Neuronal stem cell (in vitro differentiated cells): ENCODE measurements around the gene AIF1L.

Experiments
- DNase-seq: peaks from one replicate; pipeline ENCODE4 v3.0.0-alpha.2; 2013; ENCODE audit warnings: low spot score
- H2AFZ ChIP-seq: one replicate; pipeline ENCODE4 v1.6.1; 2013; ENCODE audit warnings: mild to moderate bottlenecking, low read length, inconsistent platforms
- H2AK5ac ChIP-seq: 2 replicates; pipeline ENCODE4 v1.6.1; 2013; ENCODE audit warnings: low read depth, mild to moderate bottlenecking, inconsistent platforms, low read length, moderate library complexity, mixed read lengths
- H2BK120ac ChIP-seq: 2 replicates; pipeline ENCODE4 v1.6.1; 2013; ENCODE audit warnings: low read depth, mild to moderate bottlenecking, inconsistent platforms, low read length, moderate library complexity, mixed read lengths
- H2BK12ac ChIP-seq: one replicate; pipeline ENCODE4 v1.6.1; 2013; ENCODE audit warnings: low read length, inconsistent platforms
- H2BK15ac ChIP-seq: 2 replicates; pipeline ENCODE4 v1.6.1; 2013; ENCODE audit warnings: mild to moderate bottlenecking, low read length, inconsistent platforms, mixed read lengths
- H2BK5ac ChIP-seq: one replicate; pipeline ENCODE4 v1.6.1; 2013; ENCODE audit warnings: inconsistent platforms, mild to moderate bottlenecking, low read length, moderate library complexity
- H3K14ac ChIP-seq: one replicate; pipeline ENCODE4 v1.6.1; 2013; ENCODE audit warnings: low read length, inconsistent platforms
- H3K18ac ChIP-seq: 2 replicates; pipeline ENCODE4 v1.6.1; 2013; ENCODE audit warnings: low read length, inconsistent platforms
- H3K23ac ChIP-seq: 2 replicates; pipeline ENCODE4 v1.6.1; 2013; ENCODE audit warnings: low read depth, mild to moderate bottlenecking, mixed read lengths, low read length, inconsistent platforms; ENCODE audit not compliant: poor library complexity
- H3K27ac ChIP-seq: replicated peaks from 3 replicates; pipeline ENCODE4 v1.5.1; 2013; ENCODE audit warnings: low read length, inconsistent platforms
- H3K27me3 ChIP-seq, 3 experiments: 2 replicates each; pipeline ENCODE4 v1.6.1; 2013; ENCODE audit warnings: low read length in 3 of 3, mild to moderate bottlenecking in 2 of 3, inconsistent platforms in 1 of 3, low read depth in 1 of 3, mixed read lengths in 1 of 3, moderate library complexity in 1 of 3; ENCODE audit not compliant: control insufficient read depth in 3 of 3, insufficient read depth in 3 of 3
- H3K36me3 ChIP-seq, 2 donors: replicated peaks in 1 of 2; 2 replicates each; pipeline ENCODE4 v1.6.1; 2013; ENCODE audit warnings: low read length in 2 of 2; ENCODE audit not compliant: control insufficient read depth in 2 of 2, insufficient read depth in 2 of 2
- H3K4ac ChIP-seq: 2 replicates; pipeline ENCODE4 v1.6.1; 2013; ENCODE audit warnings: inconsistent platforms, mild to moderate bottlenecking, low read length, moderate library complexity
- H3K4me1 ChIP-seq, 2 donors: 1 replicate in 1 of 2; 2 replicates in 1 of 2; pipeline ENCODE4 v1.6.1; 2013; ENCODE audit warnings: low read length in 2 of 2, low read depth in 1 of 2; ENCODE audit not compliant: control insufficient read depth in 2 of 2, insufficient read depth in 1 of 2
- H3K4me2 ChIP-seq: one replicate; pipeline ENCODE4 v1.6.1; 2013; ENCODE audit warnings: mild to moderate bottlenecking, low read length, inconsistent platforms; ENCODE audit not compliant: insufficient read depth, poor library complexity, severe bottlenecking
- H3K4me3 ChIP-seq, 2 donors: 2 replicates each; pipeline ENCODE4 v1.5.1; 2013; ENCODE audit warnings: low read length in 2 of 2, mild to moderate bottlenecking in 2 of 2, inconsistent platforms in 1 of 2, moderate library complexity in 1 of 2
- H3K79me1 ChIP-seq: one replicate; pipeline ENCODE4 v1.6.1; 2013; ENCODE audit warnings: low read depth, mild to moderate bottlenecking, inconsistent platforms, low read length, moderate library complexity
- H3K9ac ChIP-seq: one replicate; pipeline ENCODE4 v1.6.1; 2013; ENCODE audit warnings: mild to moderate bottlenecking, low read depth, low read length, inconsistent platforms; ENCODE audit not compliant: poor library complexity
- H3K9me3 ChIP-seq, 2 donors: replicated peaks in 1 of 2; 2 replicates each; pipeline versions ENCODE3 to v1.6.1; 2013; ENCODE audit warnings: low read length in 2 of 2, mild to moderate bottlenecking in 2 of 2, inconsistent platforms in 1 of 2, low read depth in 1 of 2, mixed read lengths in 1 of 2, moderate library complexity in 1 of 2; ENCODE audit not compliant: control insufficient read depth in 2 of 2, insufficient read depth in 1 of 2
- H4K8ac ChIP-seq: one replicate; pipeline ENCODE4 v1.6.1; 2013; ENCODE audit warnings: low read depth, mild to moderate bottlenecking, inconsistent platforms, low read length, moderate library complexity
- H4K91ac ChIP-seq: one replicate; pipeline ENCODE4 v1.6.1; 2013; ENCODE audit warnings: low read length, low read depth, mild to moderate bottlenecking, inconsistent platforms; ENCODE audit not compliant: poor library complexity
- WGBS, 2 donors: extraction: QIAGEN DNeasy Blood & Tissue Kit; methylation state at CpG; one replicate each; pipeline ENCODE4 v1.1.7; 2013; ENCODE audit warnings: missing lambda C conversion rate in 2 of 2, mixed read lengths in 1 of 2; ENCODE audit not compliant: insufficient read length in 2 of 2, insufficient replicate concordance in 1 of 2; ENCODE audit errors: extremely low coverage in 2 of 2; 5-methylcytosine and 5-hydroxymethylcytosine counted together

The AIF1L gene

DNA sequence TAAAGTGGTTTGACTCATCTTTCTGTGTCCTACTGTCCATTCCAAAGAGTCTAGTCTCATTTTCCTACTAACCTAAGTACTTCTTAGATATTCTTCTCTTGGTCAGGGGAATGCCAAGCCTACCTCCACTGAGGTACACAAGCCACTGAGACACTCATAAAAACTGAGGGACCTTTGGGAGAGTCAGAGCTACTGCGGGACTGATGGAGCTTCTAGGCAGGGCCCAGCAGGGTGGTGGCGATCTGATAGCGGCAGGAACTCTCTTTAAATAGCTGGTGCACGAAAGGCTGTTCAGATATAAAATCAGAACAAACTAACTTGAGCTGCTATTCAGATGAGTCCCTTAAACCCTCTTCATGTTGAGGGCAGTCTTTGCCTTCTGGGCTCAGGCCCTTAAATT, 43.8 kb downstream of the AIF1L start:
- Histone ChIP-seq H3K9ac (no peak overlapping the region), H3K23ac (no peak overlapping the region), H4K91ac (no peak overlapping the region), H3K27me3 (peaks cover 0 to 2% (median 0%) of the 10 kb centered on the region in 3 experiments), H3K36me3 (peaks cover 42 to 100% of the 10 kb centered on the region in 2 donors), H3K18ac (no peak overlapping the region), H3K4me1 (no peaks in the 10 kb centered on the region), H2BK5ac (no peak overlapping the region), H3K14ac (no peak overlapping the region), H2BK15ac (no peak overlapping the region), H3K4ac (no peak overlapping the region), H4K8ac (no peak overlapping the region), H3K79me1 (no peaks in the 10 kb centered on the region), H2BK120ac (no peak overlapping the region), H2AFZ (no peak overlapping the region), H3K4me3 (no peak overlapping the region), H2AK5ac (no peak overlapping the region), H3K27ac (no peak overlapping the region), H3K4me2 (no peak overlapping the region), H2BK12ac (no peak overlapping the region), H3K9me3 (no peaks in the 10 kb centered on the region)
- WGBS, 2 donors: no CpG with 5 or more reads among the region's 4 CpGs
- no peak for DNase-seq

DNA sequence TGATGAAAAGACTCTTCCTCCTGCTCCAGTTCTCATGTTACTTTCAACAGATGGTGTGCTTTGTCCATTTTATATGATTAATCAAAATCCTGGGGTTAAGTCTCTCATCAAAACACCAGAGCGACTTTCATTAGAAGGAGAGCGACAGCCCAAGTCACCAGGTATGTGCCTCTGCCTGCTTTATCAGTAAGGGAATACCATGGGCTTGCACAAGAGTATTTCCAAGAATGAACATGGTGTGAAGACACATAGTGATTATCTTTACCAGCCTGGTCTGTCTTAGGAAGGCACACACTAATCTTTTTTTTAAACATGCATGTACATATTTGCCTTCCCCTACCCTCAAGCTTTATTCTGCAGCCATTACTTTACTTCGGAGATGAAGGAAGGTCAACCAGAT, 44.2 kb downstream of the AIF1L start:
- peaks cover 44 to 100% of the 10 kb centered on the region in 2 donors for H3K36me3 ChIP-seq

DNA sequence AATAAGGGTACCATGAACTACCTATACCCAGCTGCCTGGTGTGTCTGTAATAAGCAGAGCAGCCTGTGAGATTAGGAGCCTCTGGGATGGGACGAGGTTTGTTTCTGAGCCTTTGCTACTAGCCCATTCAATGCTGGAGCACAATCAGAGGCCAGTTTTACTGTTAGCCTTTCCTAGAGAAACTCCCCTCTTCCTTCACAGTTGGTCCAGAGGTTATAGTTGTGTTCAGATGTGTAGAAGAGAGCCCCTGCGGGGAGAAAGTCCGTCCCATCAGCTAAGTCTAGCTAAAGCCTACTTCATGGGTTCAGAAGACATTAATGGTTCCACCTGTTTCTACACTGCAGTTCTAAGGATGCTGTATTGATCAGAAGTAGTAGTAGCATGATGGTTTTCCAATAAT, 45.8 kb downstream of the AIF1L start:
- Histone ChIP-seq H2AFZ (no peak overlapping the region), H3K23ac (no peak overlapping the region), H3K18ac (no peak overlapping the region), H3K36me3 (peaks cover 41 to 100% of the 10 kb centered on the region in 2 donors), H3K9me3 (no peaks in the 10 kb centered on the region), H2BK120ac (no peak overlapping the region), H3K4me1 (no peaks in the 10 kb centered on the region), H3K4me2 (no peak overlapping the region), H2BK12ac (no peak overlapping the region), H2BK5ac (no peak overlapping the region), H4K8ac (no peak overlapping the region), H3K4me3 (no peak overlapping the region), H4K91ac (no peak overlapping the region), H2BK15ac (no peak overlapping the region), H3K27me3 (peaks cover 0 to 2% (median 0%) of the 10 kb centered on the region in 3 experiments), H3K79me1 (no peaks in the 10 kb centered on the region), H3K4ac (no peak overlapping the region), H2AK5ac (no peak overlapping the region), H3K14ac (no peak overlapping the region), H3K9ac (no peak overlapping the region), H3K27ac (no peak overlapping the region)
- no peak for DNase-seq
- no CpG with 5 or more reads among the region's 3 CpGs for WGBS, 2 donors

More for the DNA sequence above, 44.2 kb downstream of the AIF1L start:
- Histone ChIP-seq H2AK5ac (no peak overlapping the region), H3K27ac (no peak overlapping the region), H3K18ac (no peak overlapping the region), H2BK5ac (no peak overlapping the region), H3K23ac (no peak overlapping the region), H3K4me2 (no peak overlapping the region), H3K4me1 (no peaks in the 10 kb centered on the region), H3K27me3 (peaks cover 0 to 2% (median 0%) of the 10 kb centered on the region in 3 experiments), H3K4ac (no peak overlapping the region), H2BK120ac (no peak overlapping the region), H2BK15ac (no peak overlapping the region), H2AFZ (no peak overlapping the region), H3K9ac (no peak overlapping the region), H3K14ac (no peak overlapping the region), H4K91ac (no peak overlapping the region), H3K79me1 (no peaks in the 10 kb centered on the region), H4K8ac (no peak overlapping the region), H2BK12ac (no peak overlapping the region), H3K9me3 (no peaks in the 10 kb centered on the region), H3K4me3 (no peak overlapping the region)
- no peak for DNase-seq
- no CpG with 5 or more reads among the region's 3 CpGs for WGBS, 2 donors

DNA sequence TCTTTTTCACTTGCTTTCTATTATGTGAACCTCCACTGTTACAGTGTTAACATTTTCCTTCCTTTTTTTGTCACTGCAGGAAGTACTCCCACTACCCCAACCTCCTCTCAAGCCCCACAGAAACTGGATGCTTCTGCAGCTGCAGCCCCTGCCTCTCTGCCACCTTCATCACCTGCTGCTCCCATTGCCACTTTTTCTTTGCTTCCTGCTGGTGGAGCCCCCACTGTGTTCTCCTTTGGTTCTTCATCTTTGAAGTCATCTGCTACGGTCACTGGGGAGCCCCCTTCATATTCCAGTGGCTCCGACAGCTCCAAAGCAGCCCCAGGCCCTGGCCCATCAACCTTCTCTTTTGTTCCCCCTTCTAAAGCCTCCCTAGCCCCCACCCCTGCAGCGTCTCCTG, 47.9 kb downstream of the AIF1L start:
- peaks cover 0 to 2% (median 0%) of the 10 kb centered on the region in 3 experiments for H3K27me3 ChIP-seq
- no peak overlapping the region for H2BK12ac ChIP-seq
- H3K4me2 ChIP-seq: no peak overlapping the region
- no peak overlapping the region for H4K91ac ChIP-seq
- H3K27ac ChIP-seq: no peak overlapping the region
- no peak overlapping the region for H2BK5ac ChIP-seq
- no peak overlapping the region for H2BK15ac ChIP-seq
- H3K18ac ChIP-seq: no peak overlapping the region
- DNase-seq: no peak
- H3K4me3 ChIP-seq: no peak overlapping the region
- H2AK5ac ChIP-seq: no peak overlapping the region
- H3K4ac ChIP-seq: no peak overlapping the region
- no peak overlapping the region for H3K9ac ChIP-seq
- H3K4me1 ChIP-seq: no peaks in the 10 kb centered on the region
- no CpG with 5 or more reads among the region's 3 CpGs for WGBS, 2 donors
- H3K14ac ChIP-seq: no peak overlapping the region
- no peaks in the 10 kb centered on the region for H3K79me1 ChIP-seq
- no peaks in the 10 kb centered on the region for H3K9me3 ChIP-seq
- no peak overlapping the region for H2BK120ac ChIP-seq
- peaks cover 42 to 100% of the 10 kb centered on the region in 2 donors for H3K36me3 ChIP-seq
- no peak overlapping the region for H4K8ac ChIP-seq
- H3K23ac ChIP-seq: no peak overlapping the region
- no peak overlapping the region for H2AFZ ChIP-seq
